KG1 (cell line): ENCODE data around the gene FAM240B.

Source experiments
- DNase-seq: peaks from one replicate; lab custom pipeline; 2025; lab: John Stamatoyannopoulos, UW

Gene FAM240B

DNA sequence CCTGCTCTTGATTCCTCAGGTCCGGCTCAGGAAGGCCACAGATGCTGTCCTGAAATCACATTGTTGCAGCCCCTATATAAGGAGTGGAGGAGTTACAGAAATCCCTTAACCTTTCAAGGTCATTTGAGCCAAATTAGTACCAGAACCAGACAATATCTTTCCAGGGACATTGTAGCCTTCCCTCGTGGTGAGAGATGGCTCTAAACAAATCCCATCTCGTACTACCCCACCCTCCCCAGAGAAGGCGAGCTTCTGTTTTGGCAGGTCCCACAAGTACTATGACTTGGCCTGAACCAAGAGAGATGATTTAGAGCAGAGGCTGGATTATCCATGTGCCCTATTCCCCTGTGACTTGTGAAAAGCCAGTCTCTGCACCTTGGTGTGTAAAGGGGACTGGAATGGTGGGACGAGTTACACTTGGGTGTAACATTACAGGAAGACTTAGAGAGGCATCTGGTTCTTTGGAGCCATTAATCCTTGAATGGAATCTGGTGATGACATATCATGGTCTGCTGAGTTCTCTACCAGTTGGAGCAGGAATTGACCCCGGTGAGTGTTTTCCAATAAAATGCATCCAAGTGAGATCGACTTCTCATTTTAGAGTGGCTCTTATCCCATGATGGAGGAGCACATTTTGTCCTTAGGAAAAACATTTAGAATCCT lies at the start of gene FAM240B:
Gene FAM240B, minus strand, starts transcription at position 51 of the 663 bp plus-strand sequence. CDS start 16,134 bp downstream, outside the sequence.
- no peak for DNase-seq

- no peak for DNase-seq
Observed at GRCh38 chr9:38768351-38768761, 48.4 kb upstream of the FAM240B start.

- no peak for DNase-seq
Observed at GRCh38 chr9:38765101-38765500, 45.2 kb upstream of the FAM240B start.

- no peak for DNase-seq
Observed at GRCh38 chr9:38761999-38762398, 42.1 kb upstream of the FAM240B start.

DNA sequence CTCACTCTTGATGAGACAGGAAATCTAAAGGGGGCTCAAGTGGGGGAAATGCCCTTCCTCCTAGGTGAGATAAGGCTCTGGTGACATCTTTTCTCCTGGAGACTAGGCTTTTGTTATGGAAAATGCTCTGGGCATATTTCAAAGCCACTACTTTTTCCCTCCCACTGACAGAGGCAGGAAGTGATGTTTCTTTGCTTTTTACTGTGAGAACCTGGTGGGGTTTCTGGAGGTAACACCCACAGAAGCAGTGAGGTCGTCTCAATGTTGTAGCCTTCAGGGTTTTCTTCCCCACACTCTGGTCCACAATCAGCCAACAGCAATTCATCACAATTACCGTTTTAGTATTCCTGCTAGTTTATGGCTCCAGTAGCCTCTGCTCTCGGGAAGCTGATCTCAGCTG lies 41.4 kb upstream of the FAM240B start:
- no peak for DNase-seq

DNA sequence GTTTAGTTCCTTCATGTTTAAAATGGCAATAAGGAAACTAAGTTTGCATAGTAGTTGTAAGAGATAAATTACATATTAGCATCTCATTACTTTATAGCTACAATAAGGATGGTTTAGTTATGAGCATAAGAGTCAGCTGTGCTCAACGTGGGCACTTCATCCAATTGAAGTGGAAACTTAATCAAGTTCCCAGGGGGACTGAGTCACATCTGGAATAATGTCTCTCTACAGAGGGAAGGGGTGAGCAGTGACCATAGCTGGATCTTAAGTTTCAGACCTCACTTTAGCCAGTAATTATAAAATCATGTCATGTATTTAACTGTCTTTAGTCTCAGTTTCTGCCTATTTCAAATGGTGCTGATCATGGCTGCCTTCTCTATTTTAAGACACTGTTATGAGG lies 36.8 kb upstream of the FAM240B start:
- DNase-seq = no peak

DNA sequence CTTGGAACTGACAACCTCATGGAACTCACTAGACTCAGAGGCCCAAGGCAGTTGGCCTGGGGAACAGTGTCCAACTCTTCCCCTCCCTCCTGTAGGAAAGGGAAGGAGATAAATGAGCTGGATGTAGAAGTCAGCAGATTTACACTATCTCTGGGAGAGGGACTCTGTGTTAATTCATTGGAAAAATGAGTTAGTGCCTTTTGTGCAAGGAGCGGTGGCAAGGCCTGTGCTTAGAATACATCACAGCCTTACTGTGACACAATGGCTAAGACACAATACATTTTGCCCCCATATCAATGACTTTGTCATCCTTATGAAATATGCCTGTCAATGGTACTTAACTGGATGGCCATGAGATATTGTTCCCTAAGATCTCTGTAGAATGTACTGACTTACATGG lies 28.0 kb upstream of the FAM240B start:
- no peak for DNase-seq

DNA sequence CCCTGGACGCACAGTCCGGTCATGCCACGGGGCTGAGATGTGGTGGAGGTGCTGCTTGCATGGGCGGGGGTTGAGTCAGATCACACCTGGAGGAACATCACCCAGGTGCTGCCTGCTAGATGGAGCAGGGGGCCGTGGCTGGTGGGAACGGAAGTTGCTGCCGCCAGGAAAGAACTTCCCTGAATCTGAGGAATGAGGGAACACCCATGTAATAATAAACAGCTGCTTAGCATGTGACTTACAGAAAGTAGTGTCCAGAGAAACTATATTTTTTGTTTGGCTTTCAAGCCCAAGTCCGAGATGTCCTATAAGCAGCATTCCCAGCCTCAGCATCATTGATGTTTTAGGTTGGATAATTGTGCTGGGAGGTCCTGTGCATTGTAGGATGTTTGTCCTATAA lies 27.1 kb upstream of the FAM240B start:
- DNase-seq = no peak

DNA sequence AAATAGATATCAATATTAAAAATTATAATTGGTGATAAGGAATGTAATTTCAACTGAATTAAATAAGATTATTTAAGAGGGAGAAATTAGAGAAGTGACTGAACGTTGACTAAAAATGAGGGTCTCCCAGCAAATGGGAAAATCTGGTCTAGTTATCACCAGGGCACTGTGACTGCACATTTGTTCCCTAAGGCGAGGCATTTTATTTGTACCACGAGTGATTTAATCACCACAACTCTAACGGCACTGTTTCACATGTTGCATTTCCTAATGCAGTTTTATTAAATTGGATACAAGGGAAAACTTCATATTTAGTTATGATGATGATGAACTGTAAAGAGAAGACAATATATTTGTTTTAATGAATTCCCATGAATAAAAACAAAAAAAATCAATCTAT lies 26.4 kb upstream of the FAM240B start:
- DNase-seq = no peak

GRCh38 chr9:38744484-38744883 lies 24.6 kb upstream of the FAM240B start:
- no peak for DNase-seq

DNA sequence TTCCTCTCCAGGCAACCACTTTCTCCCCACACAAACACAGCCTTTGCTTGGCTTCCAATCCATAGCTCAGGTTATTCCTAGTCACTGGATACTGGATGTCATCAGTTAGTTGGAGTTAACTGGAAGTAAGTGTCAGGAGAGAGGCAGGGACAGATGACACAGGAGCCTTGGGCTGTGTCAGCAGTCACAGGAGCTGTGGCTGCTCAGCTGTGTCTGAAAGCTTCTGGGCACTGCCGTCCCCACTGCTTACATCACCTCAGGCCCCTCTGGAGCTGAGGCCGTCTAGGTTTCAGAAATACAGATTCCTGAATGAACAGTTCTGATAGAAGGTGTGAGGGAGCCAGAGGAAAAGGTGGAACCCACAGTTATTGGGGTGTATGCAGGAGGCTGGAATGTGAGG lies 17.3 kb upstream of the FAM240B start:
- DNase-seq = no peak

DNA sequence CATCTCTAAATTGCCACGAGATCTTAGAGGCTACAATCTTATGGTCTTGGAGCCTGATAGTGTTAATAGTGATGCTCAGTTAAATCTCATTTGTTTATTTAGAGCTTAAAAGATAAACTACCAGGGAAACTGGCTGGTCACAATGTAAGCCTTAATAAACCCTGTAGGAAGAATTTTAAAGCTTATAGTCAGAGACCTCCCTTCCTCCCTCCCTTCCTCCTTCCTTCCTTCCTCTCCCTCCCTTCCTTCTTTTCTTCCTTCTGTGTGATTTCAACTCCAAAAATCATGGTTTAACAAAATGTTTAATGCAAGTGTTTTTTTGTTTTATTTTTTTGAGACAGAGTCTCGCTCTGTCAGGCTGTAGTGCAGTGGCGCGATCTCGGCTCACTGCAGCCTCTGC lies 14.9 kb upstream of the FAM240B start:
- DNase-seq = no peak

DNA sequence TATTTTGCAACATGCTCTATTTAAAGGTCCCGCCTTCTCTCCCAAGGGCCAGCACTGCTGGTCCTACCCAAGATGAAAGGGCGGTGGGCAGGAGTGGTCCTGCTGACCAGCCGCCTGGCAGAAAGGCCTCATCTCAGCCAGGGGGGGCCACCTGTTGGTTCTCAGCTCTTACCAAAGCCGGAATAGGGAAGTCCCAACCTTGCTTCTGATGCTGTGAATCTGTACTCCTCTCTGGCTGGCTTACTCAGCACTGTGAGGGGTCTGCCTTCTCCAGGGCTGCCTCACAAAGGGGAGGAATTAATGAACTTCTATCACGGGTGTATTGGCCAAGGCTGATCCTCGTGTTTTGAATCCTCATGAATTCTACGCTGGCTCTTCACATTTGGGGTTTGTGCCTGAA lies 13.6 kb upstream of the FAM240B start:
- DNase-seq = no peak

- DNase-seq = no peak
Observed at GRCh38 chr9:38732885-38733284, 13.0 kb upstream of the FAM240B start.

DNA sequence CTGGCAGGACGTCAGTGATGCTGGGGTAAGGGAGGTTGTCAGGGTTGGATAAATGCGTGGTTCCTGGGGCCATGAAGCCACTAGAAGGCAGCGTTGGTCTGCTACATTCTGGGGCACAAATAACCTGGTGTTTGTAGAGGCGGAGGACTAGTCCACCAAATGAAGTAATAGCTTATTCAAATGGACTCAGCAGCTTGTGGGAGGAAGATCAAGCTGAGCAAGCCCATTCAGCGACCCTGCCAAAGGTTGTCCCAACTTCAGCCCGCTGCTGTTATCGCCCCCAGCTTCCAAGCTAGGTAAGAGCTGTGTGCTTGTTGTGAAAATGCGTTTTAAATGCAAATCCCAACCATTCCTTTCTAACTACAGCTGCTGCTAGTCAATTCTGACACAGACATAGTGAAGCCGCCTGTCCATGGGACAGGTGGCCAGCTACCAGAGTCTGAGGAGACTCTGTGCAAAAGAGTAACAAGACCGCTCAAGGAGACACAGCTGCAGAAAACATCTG lies 7.6 kb upstream of the FAM240B start:
- no peak for DNase-seq

- DNase-seq = no peak
Observed at GRCh38 chr9:38724754-38725153, 4.8 kb upstream of the FAM240B start.

DNA sequence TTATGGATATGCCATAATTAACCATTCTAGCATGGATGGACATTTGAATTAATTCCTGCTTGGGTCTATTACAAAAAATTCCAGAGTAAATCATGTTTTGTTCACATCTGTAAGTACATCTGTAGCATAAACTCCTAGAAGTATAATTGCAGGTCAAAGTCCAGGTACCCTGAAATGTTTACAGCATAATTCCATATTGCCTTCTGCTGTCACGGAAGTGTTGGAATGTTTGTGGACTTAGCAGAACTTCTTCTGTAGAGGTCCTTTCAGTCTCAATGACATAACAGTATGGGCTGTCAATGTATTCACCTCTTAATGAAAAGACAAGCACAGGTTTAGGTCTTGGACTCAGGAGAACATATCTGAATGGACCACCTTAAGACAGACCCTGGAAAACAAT lies 1.8 kb downstream of the FAM240B start:
- DNase-seq = no peak

- DNase-seq = no peak
Observed at GRCh38 chr9:38715684-38716083, 4.2 kb downstream of the FAM240B start.

DNA sequence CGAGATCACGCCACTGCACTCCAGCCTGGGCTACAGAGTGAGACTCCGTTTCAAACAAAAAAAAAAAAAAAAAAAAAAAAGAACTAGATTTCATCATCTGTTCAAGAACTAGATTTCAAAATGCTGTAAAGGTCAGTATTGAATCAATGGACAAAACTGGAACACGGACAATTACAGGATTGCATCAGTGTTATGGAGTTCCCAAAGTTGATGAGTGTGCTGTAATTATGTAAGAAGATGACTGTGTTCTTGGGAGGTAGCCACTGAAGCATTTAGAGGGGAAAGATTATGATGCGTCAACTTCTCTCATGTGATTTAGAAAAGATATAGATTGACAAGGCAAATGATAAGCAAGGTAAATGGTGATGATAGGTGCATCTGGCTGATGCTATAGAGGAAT lies 6.5 kb downstream of the FAM240B start:
- DNase-seq = no peak

DNA sequence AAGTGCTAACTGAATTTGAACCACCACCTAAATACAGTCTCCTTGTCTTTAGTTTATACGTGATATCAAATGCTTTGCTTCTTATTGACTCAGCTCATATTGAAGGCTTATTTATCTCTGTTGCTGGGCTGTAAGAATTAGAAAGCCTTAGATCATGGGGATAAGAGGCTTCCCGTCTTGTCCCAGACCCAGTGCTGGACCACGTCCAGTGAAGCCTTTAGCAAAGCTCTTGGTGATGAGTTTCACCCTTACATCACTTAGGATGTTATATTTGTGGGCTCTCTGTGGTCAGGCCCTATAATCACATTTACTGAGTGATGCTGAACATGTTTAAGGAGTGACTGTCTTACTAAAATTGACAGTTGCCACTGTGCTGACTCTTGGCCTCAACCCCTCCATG lies 11.2 kb downstream of the FAM240B start:
- no peak for DNase-seq

GRCh38 chr9:38707885-38708637 lies 11.9 kb downstream of the FAM240B start:
- no peak for DNase-seq

DNA sequence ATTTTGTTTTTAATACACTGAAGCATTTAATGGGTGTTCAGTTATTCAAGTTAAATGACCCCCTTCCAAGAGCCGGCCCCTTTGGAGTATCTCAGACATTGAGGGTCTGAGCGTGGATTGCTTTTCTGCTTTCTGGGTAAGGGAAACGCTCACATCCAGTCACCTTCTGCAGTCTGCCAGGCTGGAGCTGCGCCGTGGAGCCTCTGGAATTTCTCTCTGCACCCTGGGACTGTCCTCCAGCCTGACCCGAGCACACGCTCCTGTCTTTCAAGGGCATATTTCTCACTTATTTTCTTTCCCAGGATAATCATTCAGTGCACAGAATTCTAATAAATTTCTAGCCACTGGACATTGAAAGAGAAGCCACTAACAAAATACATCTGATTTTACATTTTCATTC lies 13.4 kb downstream of the FAM240B start:
- DNase-seq = no peak

GRCh38 chr9:38705917-38706316 lies 14.0 kb downstream of the FAM240B start:
- DNase-seq = no peak

DNA sequence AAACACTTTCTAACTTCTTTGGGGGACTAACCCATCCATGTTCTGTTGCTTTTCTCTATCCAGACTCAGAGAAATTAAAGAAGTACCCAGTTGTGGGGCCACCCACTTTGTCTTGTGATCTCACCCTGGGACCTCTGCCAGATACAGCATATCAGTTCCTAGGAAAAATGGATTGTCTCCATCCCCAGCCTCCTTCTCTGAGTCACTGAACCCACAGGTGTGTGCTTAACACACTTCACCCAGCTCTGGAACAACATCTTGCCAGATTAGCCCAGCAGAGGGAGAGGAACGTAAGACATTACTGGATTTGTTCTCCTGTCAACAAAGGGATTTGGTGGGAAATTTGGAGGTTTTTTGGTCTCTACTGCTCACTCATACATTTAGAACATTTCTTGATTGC lies 19.2 kb downstream of the FAM240B start:
- DNase-seq = no peak
